GM18520 (cell line): ENCODE data around the gene PLCH2.

Experiments used
- ATAC-seq: cut with Tn5 transposase; IDR thresholded peaks from one replicate; pipeline ENCODE4 v1.9.1; 2021; ENCODE audit not compliant: unreplicated experiment

PLCH2 gene, protein sequence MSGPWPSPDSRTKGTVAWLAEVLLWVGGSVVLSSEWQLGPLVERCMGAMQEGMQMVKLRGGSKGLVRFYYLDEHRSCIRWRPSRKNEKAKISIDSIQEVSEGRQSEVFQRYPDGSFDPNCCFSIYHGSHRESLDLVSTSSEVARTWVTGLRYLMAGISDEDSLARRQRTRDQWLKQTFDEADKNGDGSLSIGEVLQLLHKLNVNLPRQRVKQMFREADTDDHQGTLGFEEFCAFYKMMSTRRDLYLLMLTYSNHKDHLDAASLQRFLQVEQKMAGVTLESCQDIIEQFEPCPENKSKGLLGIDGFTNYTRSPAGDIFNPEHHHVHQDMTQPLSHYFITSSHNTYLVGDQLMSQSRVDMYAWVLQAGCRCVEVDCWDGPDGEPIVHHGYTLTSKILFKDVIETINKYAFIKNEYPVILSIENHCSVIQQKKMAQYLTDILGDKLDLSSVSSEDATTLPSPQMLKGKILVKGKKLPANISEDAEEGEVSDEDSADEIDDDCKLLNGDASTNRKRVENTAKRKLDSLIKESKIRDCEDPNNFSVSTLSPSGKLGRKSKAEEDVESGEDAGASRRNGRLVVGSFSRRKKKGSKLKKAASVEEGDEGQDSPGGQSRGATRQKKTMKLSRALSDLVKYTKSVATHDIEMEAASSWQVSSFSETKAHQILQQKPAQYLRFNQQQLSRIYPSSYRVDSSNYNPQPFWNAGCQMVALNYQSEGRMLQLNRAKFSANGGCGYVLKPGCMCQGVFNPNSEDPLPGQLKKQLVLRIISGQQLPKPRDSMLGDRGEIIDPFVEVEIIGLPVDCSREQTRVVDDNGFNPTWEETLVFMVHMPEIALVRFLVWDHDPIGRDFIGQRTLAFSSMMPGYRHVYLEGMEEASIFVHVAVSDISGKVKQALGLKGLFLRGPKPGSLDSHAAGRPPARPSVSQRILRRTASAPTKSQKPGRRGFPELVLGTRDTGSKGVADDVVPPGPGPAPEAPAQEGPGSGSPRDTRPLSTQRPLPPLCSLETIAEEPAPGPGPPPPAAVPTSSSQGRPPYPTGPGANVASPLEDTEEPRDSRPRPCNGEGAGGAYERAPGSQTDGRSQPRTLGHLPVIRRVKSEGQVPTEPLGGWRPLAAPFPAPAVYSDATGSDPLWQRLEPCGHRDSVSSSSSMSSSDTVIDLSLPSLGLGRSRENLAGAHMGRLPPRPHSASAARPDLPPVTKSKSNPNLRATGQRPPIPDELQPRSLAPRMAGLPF (N-terminal part only)

DNA sequence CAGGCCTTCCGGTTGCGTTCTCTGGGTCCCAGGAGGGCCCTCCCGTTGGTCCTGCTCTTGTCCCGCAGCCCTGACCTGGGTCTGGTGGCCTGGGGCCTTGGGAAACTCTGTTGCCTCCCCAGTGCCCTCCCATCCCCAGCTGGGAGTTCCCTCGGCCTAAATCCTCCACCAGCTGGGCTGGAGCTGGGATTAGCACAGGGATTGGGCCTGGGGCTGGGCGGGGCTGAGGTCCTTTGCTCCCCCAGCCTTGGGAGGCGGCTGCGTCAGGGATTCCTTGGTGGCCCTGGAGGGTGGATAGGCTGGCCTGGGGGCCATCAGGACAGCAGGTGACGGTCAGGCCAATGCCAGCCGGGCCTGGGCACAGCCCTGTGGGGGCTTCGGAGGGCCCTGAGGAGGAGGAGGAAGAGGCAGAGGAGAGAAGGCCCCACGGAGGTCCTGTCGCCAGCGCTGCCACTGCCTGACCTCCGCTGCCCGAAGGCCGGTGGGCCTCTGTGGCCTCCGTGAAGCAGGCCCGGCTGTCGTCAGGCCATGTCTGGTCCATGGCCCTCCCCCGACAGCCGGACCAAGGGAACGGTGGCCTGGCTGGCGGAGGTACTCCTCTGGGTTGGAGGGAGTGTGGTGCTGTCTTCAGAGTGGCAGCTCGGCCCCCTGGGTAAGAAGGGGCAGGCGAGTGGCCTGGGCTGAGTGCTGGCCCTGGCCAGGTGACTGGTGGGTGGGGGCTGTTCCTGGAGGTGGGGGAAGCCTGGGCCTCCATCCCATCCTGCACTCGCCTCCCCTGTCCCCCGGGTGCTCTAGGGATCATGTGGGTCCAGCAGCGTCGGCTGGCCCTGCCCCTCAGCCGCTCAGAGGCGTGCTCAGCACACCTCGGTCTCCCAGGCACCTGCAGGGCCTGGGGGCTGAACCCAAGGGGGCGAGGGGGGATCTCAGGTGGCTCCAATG lies at the start of gene PLCH2:
Gene PLCH2, plus strand, starts transcription at position 229 of the 939 bp plus-strand sequence. Its CDS starts 300 bp downstream, at position 529.
- ATAC-seq = no peak

DNA sequence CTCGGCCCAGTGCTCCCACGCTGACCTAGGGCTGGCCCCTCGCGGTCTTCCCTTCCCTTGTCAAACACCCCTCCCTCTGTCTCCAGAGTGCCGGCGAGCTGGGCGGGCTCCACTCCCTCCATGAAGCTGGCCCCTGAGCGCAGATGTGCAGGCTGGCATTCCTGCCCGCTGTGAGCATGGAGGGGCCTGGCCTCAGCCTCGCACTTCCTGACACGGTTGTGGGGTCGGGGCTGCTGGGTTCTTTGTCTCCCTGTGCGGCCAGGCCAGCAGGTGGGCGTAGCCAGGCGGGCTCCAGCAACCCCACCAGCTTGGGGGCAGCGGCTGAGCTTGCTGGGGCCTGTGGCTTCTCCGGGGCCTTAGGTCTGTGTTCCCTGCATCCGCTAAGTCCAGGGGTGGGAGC lies 49.5 kb upstream of the PLCH2 start:
- ATAC-seq = no peak

DNA sequence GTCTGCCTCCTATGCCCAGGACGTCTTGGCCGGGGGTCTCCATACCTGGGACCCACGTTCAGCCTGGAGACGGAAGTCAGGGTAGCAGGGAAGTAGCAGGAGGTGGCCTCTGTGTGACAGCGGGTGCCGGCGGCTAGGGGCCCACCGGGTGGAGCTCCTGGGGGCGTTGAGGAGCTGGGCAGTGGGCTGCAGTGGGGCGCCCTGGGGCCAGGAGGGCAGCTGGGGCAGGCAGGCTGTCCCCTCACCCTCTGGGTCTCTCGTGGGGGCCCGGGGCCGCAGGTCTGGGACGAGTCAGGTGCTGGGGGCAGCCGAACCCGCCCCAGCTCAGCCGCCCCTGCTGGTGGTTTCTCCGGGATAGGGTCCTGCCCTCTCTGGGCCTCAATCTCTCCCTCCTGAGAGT lies 49.0 kb upstream of the PLCH2 start:
- ATAC-seq = no peak

DNA sequence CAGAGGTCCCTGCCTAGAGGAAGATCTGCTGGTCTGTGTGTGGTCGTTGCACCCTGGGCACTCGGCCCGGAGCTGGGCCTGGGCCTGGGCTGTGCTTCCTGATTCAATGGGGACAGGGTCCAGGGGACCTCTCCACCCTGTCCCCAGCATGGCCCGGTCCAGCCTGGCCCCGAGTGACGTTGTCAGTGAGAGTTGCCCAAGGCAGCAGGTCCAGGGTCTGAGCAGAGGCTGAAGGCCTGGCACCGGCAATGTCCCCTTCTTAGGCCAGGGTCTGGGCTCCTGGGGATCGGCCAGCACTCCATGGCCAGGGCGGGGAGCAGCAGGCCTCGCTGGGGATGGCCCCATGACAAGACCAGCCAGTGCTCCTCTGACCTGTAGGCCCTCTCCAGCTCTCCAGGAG lies 48.1 kb upstream of the PLCH2 start:
- no peak for ATAC-seq

DNA sequence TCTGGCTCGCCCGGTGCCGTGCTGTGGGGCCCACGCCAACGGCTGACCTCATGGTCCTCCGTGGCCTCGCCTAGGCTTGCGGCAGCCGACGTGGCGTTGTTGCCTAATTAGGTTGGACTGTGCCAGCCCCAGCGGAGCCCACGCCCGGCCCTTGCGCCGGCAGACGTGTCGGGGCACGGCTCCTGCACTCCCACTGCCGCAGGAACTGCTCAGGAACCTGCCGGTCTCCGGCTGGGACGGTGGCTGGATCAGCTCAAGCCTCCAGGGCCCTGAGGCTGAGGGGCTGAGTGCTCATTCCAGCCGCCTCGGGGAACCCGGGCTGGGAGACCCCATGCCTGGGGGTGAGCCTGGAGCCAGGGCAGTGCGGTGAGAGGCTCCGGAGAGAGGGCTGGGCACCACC lies 47.6 kb upstream of the PLCH2 start:
- no peak for ATAC-seq

DNA sequence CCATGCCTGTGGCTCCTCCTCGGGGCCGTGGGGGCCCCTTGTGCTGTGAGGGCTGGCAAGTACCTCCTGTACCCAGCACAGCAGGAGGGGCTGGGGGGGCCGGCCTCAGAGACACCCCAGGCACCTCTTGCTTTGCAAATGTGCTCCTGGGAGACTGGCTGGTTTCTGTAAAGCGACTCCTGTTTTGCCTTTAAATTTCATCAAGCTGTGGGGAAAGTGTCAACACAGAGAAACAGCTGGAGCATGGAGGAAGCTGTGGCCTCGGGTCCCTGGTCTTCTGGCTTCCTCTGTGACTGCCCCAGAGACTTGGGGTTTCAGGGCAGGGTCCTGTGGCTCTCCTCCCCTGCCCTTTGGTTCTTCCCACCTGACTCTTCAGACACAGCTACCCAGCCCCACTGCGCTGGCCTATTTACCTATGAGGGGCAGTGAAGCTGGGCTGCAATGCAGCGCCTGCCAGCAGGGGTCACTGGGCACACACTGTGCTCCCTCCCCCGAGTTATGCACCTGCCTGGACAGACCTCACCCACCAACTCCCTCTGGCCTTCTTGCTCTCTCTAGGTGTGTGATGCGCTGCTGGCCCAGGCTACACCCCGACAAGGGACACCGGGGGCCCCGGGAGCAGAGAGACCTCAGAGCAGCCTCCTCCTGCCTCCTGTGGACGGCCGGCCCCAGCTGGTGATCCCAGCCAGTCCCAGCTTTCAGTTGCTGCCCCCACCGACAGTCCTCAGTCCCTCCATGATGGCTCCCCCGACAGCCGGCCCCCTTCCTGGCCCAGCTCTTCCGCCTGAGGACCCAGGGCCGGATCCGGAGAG lies 46.1 kb upstream of the PLCH2 start:
- no peak for ATAC-seq

DNA sequence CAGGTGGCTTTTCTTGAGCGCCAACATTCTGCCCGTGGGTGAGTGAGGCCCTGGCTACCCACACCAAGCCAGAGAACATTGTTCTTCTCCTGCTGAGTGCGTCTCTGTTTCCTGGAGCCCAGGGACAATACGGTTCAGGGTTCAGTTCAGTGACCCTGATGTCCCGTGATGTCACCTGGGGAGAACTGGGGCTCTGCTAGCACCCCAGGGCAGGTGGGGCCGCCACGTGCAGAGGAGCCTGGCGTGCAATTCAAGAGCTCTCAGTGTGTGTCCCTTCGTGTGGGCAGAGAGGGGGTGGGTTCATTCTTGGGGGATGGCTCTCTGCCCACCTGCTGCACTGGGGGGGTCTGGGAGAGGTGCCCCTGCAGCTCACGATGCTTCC lies 45.5 kb upstream of the PLCH2 start:
- ATAC-seq = no peak

DNA sequence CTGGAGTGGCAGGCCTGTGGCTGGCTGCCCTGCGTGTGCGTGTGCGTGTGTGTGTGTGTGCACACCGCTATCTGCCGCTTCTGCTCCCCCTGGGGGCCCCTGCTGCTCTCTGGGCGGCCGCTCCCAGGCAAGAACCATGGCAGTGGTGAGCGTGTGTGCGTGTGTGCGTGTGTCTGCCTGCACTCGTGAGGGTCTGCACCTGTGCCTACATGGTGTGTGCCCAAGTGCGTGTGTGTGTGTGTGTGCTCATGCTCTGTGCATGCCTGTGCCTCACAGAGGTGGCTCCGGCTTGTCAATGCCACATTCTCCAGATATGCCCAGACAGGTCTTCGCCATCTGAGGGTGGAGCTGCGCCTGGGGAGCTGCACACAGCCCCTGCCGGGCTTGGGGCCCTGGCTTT lies 45.0 kb upstream of the PLCH2 start:
- ATAC-seq = no peak

DNA sequence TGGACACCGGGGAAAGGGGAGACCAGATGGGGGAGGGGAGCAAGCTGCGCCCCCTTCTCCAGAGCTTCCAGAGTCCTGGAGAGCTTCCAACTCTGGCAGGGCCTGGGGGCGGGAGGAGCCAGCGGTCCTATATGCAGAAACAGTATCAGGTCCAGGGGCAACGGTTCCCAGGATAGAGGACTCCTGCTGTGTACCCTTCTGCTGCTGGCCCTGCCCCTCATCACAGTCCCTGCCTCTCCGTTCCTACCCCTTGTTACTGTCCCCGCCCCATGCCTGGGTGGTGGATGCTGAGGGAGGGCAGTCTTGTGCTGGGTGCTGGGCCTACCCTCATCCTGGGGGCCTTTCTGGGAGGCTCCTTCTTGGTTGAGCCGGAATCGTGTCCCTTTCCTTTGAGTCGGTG lies 44.6 kb upstream of the PLCH2 start:
- no peak for ATAC-seq

DNA sequence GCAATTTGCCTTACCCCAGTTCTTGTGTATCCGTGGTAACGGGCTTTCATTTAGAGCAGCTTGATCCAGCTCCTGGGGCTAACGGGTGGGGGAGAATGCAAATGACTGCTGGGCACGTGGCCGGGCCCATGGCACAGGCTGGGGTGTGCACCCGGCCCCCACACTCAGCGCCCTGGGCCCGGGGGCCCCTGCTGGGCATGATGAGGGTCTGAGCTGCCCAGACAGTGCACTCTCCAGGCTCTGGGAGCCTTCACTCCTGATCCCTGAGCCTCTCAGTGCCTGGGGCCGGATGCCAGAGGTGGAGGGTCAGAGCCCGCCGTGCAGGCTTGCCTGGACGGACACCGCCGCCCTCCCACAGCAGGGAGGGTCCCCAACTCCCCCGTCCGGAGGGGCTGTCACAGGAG lies 43.6 kb upstream of the PLCH2 start:
- ATAC-seq = no peak

DNA sequence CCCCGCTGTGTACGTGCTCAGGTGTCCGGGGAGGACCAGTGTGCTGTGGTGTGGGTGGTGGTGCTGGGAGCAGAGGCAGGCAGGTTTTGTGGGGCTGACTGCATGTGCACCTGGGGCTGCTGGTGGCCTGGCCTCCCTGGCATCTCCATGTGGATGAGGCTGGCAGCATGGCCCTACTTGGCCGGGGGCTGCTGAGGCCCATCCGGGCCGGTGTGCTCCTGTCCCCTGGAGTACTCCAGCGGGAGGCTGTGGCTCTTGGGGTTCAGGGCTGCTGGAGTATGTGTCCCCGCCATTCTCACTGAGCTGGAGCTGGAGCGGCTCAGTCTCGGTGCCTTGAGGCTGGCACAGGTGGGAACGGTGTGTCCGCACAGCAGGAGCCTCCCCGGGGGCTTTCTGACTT lies 42.9 kb upstream of the PLCH2 start:
- no peak for ATAC-seq

DNA sequence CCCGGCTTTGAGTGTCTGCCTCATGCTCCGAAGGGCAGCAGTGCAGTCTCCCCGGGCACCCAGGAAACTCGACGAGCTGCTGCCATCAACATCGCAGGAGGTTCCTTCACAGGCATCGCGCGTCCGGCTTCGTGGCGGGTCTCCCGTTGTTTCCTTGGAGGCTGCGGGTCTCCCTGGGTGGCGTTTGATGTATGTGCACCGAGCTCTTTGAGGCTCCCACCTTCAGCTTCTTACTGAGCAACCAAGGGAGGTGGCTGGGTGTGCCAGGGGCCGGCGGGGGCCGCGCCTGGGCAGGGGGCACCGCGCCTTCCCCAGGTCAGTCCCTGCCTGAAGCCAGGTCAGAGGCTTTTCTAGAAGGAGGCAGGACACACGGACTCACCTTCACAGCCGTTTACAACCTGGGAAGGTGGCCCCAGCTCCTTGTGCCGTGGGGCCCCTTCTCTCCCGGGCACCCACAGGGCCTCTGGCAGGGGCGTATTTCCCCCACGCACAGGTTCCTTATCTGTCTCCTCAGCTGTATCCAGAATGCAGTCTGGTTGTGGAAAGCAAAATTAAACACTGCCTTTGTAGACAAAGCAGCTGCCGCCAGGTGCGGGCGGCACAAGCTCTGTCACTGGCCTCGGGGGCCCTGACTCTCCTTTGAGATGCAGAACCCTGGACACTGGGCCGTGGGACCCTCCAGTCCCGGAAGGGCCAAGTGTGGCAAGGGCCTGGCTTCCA lies 42.0 kb upstream of the PLCH2 start:
- no peak for ATAC-seq

DNA sequence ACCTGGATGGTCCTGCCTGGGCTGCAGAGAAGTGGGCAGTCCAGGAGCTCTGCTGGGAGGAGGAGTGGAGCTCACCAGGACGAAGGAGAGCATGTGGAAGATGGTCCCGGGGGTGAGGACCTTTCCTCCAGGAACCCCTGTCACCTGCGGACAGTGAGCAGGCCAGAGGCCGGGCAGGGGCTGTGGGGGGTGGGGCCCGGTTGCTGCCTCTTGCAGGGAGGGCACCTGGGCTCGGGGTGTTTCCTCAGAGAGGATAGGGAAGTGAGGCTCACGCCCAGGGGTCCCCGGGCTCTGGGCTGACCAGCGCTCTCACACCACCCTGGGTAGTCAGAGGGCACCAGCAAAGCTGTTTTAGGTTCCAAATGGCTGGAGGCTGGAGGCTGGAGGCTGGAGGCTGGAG lies 41.0 kb upstream of the PLCH2 start:
- ATAC-seq = no peak

DNA sequence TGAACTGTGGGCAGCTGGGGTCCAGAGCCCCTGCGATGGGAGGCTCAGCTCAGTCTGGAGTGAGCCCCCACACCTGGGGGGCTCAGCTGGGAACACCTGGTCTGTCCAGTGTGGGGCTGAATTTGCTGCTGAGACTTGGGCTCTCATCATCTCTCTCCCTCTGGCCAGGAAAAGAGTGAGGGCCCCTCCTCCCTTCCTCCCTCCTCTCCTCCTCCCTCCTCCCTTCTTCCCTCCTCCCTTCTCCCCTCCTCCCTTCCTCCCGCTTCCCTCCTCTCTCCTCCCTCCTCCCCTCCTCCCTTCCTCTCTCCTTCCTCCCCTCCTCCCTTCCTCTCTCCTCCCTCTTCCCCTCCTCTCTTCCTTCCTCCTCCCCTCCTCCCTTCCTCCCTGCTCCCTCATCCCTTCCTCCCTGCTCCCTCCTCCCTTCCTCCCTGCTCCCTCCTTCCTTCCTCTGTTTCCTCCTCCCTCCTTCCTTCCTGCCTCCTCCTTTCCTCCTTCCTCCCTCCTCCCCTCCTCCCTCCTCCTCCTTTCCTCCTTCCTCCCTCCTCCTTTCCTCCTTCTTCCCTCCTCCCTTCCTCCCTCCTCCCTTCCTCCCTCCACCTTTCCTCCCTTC lies 40.2 kb upstream of the PLCH2 start:
- ATAC-seq = no peak

DNA sequence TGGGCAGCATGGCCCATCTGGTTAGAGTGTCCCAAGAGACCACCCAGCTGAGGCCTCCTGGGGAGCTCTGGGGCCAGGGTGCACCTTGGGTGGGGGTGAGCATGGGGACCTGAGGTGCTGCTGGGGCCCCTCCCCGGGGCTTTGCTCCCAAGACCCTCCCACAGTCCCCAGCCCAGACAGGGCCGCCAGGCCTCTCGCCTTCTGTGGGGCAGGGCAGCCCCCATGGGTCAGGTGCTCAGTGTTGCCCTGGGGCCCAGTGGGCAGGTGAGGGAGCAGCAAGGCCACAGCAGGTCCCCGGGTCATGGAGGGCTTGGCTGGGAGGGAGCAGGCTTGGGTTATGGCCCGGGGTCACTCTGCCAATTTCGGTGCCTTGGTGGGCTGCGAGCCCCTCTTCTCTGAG lies 39.2 kb upstream of the PLCH2 start:
- no peak for ATAC-seq

DNA sequence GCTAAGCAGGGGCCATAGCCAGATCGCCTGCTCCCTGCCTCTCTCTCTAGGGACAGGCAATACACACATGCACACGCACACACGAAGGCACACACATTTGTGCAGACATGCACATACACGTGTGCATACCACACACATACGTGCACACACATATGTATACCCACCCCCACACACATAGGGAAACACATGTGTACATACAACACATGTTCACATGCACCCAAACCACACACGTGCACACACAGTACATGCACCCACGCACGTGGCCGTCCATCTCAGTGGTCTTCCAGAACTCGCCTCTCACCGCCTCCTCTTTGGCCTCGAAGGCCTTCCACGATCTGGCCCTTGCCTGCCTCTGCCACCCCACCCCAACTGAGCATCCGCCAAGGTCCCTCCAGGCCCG lies 38.5 kb upstream of the PLCH2 start:
- ATAC-seq = no peak

DNA sequence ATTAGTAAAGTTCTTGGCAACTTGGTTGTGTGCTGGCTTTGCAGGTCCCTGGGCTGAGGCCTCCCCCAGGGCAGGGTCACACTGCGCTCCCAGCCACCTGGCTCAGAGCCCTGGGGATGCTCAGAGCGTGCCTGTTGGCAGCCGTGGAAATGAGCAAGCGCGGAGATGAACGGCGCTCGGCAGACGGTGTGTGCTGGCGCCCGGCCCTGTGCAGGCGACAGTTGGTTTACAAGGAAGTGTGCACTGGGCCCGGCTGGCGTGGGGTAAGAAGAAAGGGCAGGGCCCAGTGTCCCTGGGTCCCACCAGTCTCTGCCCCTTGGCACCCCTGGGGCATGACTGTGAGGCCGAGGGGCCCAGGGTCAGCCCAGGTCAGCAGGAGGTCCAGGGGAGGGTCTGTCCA lies 38.1 kb upstream of the PLCH2 start:
- no peak for ATAC-seq

DNA sequence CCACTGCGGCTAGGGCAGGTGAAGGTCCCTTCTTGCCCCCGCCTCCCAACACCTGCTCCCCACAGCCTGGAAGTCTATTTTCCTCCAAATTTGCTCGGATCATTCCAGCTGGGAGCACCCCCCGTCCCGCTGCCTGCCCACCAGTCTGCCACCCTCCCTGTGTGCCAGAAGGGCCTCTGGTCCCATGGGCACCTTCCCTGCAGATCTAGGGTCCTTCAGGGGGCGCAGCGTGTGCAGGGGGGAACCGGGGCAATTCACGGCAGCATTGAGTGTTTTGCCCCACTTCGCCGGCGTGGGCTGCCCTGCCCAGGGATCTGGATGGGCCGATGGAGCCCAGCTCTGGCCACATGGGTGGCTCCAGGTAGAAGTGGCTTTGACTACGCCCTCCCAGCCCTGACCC lies 37.4 kb upstream of the PLCH2 start:
- ATAC-seq = no peak

DNA sequence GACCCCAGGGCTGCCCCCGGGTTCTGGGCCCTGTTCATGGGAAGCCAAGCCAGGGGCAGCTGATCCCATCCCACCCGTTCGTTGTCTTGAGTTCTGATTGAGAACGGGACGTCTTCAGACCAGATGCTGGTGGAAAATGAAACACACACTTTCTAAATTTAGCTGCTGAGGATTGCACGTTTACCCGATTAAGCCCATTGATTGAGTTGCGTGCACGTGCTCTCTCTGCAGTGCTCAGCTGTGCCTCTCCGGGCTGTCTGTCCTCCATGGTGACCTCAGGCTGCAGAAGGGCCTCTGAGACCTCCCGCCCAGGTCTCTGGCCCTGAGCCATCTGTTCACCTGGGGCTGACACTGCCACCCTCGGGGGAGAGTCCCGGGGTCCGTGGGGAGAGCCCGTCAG lies 36.7 kb upstream of the PLCH2 start:
- no peak for ATAC-seq
